Hepatocyte (in vitro differentiated cells): ENCODE data around the gene TMEM135. TPM values are rescaled to one million over a fixed set of nuclear protein-coding genes. Genes with fewer than 3 reads are reported as not detected.

Source experiments
- DNase-seq: peaks from one replicate; pipeline ENCODE4 v3.0.0-alpha.2; 2016; ENCODE audit warnings: low spot score
- H2AFZ ChIP-seq: fragments of 200-600 bp; sonication (generic); 2 replicates; pipeline ENCODE4 v1.6.0; 2016; ENCODE audit warnings: antibody characterized with exemption, mild to moderate bottlenecking
- H3K27ac ChIP-seq: fragments of 200-600 bp; sonication (generic); 2 replicates; pipeline ENCODE4 v1.5.1; 2016; ENCODE audit warnings: mild to moderate bottlenecking
- H3K27me3 ChIP-seq: fragments of 200-600 bp; sonication (generic); 2 replicates; pipeline ENCODE4 v1.6.1; 2016
- H3K36me3 ChIP-seq: fragments of 200-600 bp; sonication (generic); replicated peaks from 2 replicates; pipeline ENCODE4 v1.5.1; 2016; ENCODE audit warnings: low read depth; ENCODE audit not compliant: insufficient read depth
- H3K4me1 ChIP-seq: fragments of 200-600 bp; sonication (generic); 2 replicates; pipeline ENCODE4 v1.5.1; 2016; ENCODE audit warnings: mild to moderate bottlenecking, moderate library complexity; ENCODE audit not compliant: insufficient read depth
- H3K4me2 ChIP-seq: fragments of 200-600 bp; sonication (generic); 2 replicates; pipeline ENCODE4 v1.6.0; 2016
- H3K4me3 ChIP-seq: fragments of 200-600 bp; sonication (generic); 2 replicates; pipeline ENCODE4 v1.5.1; 2016; ENCODE audit warnings: mild to moderate bottlenecking
- H3K79me2 ChIP-seq: fragments of 200-600 bp; sonication (generic); 2 replicates; pipeline ENCODE4 v1.6.0; 2017; ENCODE audit warnings: mild to moderate bottlenecking
- H3K9me2 ChIP-seq: fragments of 200-600 bp; sonication (generic); replicated peaks from 2 replicates; pipeline ENCODE4 v1.6.0; 2017; ENCODE audit warnings: mild to moderate bottlenecking; ENCODE audit not compliant: insufficient read depth
- H3K9me3 ChIP-seq: fragments of 200-600 bp; sonication (generic); 2 replicates; pipeline ENCODE4 v1.5.1; 2016; ENCODE audit warnings: low read depth, mild to moderate bottlenecking
- H4K20me1 ChIP-seq: fragments of 200-600 bp; sonication (generic); 2 replicates; pipeline ENCODE4 v1.6.0; 2016; ENCODE audit warnings: mild to moderate bottlenecking; ENCODE audit not compliant: insufficient read depth, poor library complexity, severe bottlenecking
- EZH2 ChIP-seq: fragments of 200-600 bp; sonication (generic); IDR thresholded peaks from 2 replicates; pipeline ENCODE4 v1.6.1; 2016; ENCODE audit warnings: antibody characterized with exemption, mild to moderate bottlenecking, borderline replicate concordance
- EZH2phosphoT487 ChIP-seq: fragments of 200-600 bp; sonication (generic); IDR thresholded peaks from one replicate; pipeline ENCODE4 v1.6.1; 2018; ENCODE audit warnings: antibody characterized with exemption, mild to moderate bottlenecking, low read depth, moderate library complexity; ENCODE audit not compliant: unreplicated experiment, severe bottlenecking
- WGBS: methylation state at CpG from one replicate; pipeline ENCODE4 v1.1.6; 2016; ENCODE audit warnings: low lambda C conversion rate; ENCODE audit errors: missing lambda C conversion rate; 5-methylcytosine and 5-hydroxymethylcytosine counted together
- polyA plus RNA-seq: library from polyadenylated mRNA; unstranded; fragments of >200 nt; fragmentation: Nextera tagmentation; extraction: Ambion mirVana; gene quantifications from 2 replicates; pipeline ENCODE4 v1.2.1, GENCODE V29; 2016
- total RNA-seq: library from RNA; depleted of rRNA; stranded (reverse); fragments of >200 nt; gene quantifications from 2 replicates; pipeline ENCODE4 v1.2.3, GENCODE V29; 2014
- TF ChIP-seq, protein P1 (sequence below): fragments of 200-600 bp; sonication (generic); IDR thresholded peaks from 2 replicates; pipeline ENCODE4 v1.5.1; 2016; ENCODE audit warnings: antibody characterized with exemption, mild to moderate bottlenecking; ENCODE audit not compliant: poor library complexity

The TMEM135 gene
- total and polyA plus RNA-seq, 2 experiments from 2014 or later: 26.7 to 52.0 TPM

DNA sequence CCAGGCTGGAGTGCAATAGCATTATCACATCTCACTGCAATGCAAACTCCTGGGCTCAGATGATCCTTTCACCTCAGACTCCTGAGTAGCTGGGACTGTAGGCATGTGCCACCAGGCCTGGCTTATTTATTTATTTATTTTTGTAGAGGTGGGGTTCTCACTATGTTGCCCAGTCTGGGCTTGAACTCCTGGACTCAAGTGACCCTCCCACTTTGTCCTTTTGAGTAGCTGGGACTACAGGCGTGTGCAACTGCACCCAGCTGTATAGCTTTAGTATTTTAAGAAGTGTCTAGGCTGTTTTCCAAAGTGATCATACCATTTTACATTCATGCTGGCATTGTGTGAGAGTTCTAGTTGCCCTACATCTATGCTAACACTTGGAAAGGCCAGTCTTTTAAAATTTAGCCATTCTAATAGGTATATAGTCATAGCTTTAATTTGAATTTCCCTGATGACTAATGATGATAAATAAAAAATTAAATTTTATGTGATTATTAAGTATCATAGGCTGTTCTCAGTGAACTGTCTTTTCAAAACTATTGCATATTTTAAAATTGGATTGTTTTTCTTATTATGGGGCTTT is 96.9 kb downstream of the TMEM135 start:
- Histone ChIP-seq H2AFZ (no peak overlapping the region), H3K79me2 (peaks cover 32% of the 10 kb centered on the region), H3K4me1 (no peaks in the 10 kb centered on the region), H3K36me3 (no peaks in the 10 kb centered on the region), H3K27ac (no peak overlapping the region), H3K9me2 (no peaks in the 10 kb centered on the region), H4K20me1 (no peaks in the 10 kb centered on the region), H3K9me3 (no peaks in the 10 kb centered on the region), H3K27me3 (no peaks in the 10 kb centered on the region), H3K4me2 (no peak overlapping the region), H3K4me3 (no peak overlapping the region)
- no peak for DNase-seq
- TF ChIP-seq, protein P1, sequence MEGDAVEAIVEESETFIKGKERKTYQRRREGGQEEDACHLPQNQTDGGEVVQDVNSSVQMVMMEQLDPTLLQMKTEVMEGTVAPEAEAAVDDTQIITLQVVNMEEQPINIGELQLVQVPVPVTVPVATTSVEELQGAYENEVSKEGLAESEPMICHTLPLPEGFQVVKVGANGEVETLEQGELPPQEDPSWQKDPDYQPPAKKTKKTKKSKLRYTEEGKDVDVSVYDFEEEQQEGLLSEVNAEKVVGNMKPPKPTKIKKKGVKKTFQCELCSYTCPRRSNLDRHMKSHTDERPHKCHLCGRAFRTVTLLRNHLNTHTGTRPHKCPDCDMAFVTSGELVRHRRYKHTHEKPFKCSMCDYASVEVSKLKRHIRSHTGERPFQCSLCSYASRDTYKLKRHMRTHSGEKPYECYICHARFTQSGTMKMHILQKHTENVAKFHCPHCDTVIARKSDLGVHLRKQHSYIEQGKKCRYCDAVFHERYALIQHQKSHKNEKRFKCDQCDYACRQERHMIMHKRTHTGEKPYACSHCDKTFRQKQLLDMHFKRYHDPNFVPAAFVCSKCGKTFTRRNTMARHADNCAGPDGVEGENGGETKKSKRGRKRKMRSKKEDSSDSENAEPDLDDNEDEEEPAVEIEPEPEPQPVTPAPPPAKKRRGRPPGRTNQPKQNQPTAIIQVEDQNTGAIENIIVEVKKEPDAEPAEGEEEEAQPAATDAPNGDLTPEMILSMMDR: no peak
- TF ChIP-seq EZH2phosphoT487: no peak
- no peak for TF ChIP-seq EZH2
- 96% methylated on average over 1 of the region's 1 CpG for WGBS

DNA sequence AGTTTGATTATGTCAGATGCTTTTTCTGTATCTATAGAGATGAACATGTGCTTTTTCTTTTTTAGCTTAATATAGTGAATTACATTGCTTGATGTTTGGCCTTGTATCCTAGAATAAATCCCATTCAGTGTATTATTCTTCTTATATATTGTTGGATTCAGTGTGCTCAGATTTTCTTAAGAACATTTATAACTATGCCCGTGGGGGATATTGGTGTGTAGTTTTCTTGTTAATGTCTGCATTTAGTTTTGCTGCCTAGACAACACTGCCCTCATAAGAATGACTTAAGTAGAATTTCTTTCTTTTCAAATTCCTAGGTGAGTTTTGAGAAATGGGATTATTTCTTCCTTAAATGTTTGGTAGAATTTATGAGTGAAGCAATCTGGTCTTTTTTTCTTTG is 98.5 kb downstream of the TMEM135 start:
- Histone ChIP-seq H3K4me2 (no peak overlapping the region), H3K79me2 (peaks cover 28% of the 10 kb centered on the region), H3K9me2 (no peaks in the 10 kb centered on the region), H3K9me3 (no peaks in the 10 kb centered on the region), H3K4me1 (no peaks in the 10 kb centered on the region), H2AFZ (no peak overlapping the region), H3K36me3 (no peaks in the 10 kb centered on the region), H3K27me3 (no peaks in the 10 kb centered on the region), H3K4me3 (no peak overlapping the region), H3K27ac (no peak overlapping the region), H4K20me1 (no peaks in the 10 kb centered on the region)
- DNase-seq: no peak
- TF ChIP-seq EZH2phosphoT487 (no peak), EZH2 (no peak)
- TF ChIP-seq, protein P1: no peak
- WGBS: 91% methylated on average over 1 of the region's 1 CpG

DNA sequence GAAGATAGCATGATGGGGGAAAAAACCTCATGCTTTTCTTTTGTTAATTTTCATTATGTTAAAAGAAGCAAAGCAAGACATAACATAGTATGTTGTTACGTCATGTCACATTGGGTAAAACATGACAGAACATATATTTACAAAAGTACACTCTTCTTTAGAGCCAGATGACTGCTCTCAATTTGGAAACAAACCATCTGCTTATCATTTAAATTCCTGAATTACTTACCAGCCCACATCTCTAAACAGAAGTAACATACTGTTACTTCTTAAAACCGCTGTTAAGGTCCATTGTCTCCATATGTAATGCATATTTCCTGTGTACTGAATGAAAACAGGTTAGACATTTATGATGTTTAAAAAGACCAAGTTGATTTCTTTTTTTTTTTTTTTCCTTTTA is 100.0 kb downstream of the TMEM135 start:
- Histone ChIP-seq H3K36me3 (no peaks in the 10 kb centered on the region), H4K20me1 (no peaks in the 10 kb centered on the region), H3K4me2 (no peak overlapping the region), H3K4me1 (no peaks in the 10 kb centered on the region), H3K9me2 (no peaks in the 10 kb centered on the region), H2AFZ (no peak overlapping the region), H3K27me3 (no peaks in the 10 kb centered on the region), H3K9me3 (no peaks in the 10 kb centered on the region), H3K27ac (peak overlapping the region; percentile 15), H3K4me3 (no peak overlapping the region), H3K79me2 (peaks cover 34% of the 10 kb centered on the region)
- no peak for DNase-seq
- WGBS: 66% methylated on average over 2 of the region's 2 CpGs
- TF ChIP-seq, protein P1: no peak
- TF ChIP-seq EZH2phosphoT487 (no peak), EZH2 (no peak)
